HepG2 (cell line): ENCODE results near the gene VPS52. TPM values are rescaled to one million over a fixed set of nuclear protein-coding genes. Genes with fewer than 3 reads are reported as not detected.

Experiments used
- ESRRA ChIP-seq: sonication (generic); formaldehyde crosslinking; IDR thresholded peaks from 2 replicates; pipeline ENCODE4 v1.5.1; 2020; ENCODE audit warnings: mild to moderate bottlenecking, low read depth, missing genetic modification reagents
- HDAC1 ChIP-seq: sonication (generic); formaldehyde crosslinking; IDR thresholded peaks from 2 replicates; pipeline ENCODE4 v1.5.1; 2020; ENCODE audit warnings: mild to moderate bottlenecking, missing genetic modification reagents
- HNRNPK ChIP-seq: fragments of 200-400 bp; formaldehyde crosslinking; IDR thresholded peaks from 2 replicates; pipeline ENCODE4 v1.6.1; 2018; ENCODE audit warnings: low read length, low read depth, moderate library complexity, mild to moderate bottlenecking; ENCODE audit not compliant: poor library complexity, severe bottlenecking
- KDM5B ChIP-seq: sonication (generic); formaldehyde crosslinking; IDR thresholded peaks from 2 replicates; pipeline ENCODE4 v1.4.0; 2020; ENCODE audit warnings: missing genetic modification reagents, mild to moderate bottlenecking, borderline replicate concordance
- MXD4 ChIP-seq: IDR thresholded peaks from 2 replicates; pipeline ENCODE4 v1.6.1; 2016; ENCODE audit warnings: mild to moderate bottlenecking, missing biosample characterization, missing genetic modification reagents
- PCBP1 ChIP-seq: fragments of 200-400 bp; formaldehyde crosslinking; IDR thresholded peaks from 2 replicates; pipeline ENCODE4 v1.6.1; 2017; ENCODE audit warnings: mild to moderate bottlenecking, low read depth, low read length, borderline replicate concordance
- REXO4 ChIP-seq: sonication (generic); formaldehyde crosslinking; IDR thresholded peaks from 2 replicates; pipeline ENCODE4 v1.8.0; 2022; ENCODE audit warnings: missing genetic modification reagents, mild to moderate bottlenecking, borderline replicate concordance
- SIN3A ChIP-seq: IDR thresholded peaks from 2 replicates; pipeline ENCODE4 v1.6.1; 2011; ENCODE audit warnings: low read depth, mild to moderate bottlenecking, control low read depth, low read length, borderline replicate concordance
- SP1 ChIP-seq, 2 experiments: fragments of 450-650 bp in 1 of 2; sonication (generic) in 1 of 2; formaldehyde crosslinking in 1 of 2; IDR thresholded peaks; 2 replicates each; pipeline versions ENCODE4 v1.4.0 to v1.6.1; 2016 to 2020; ENCODE audit warnings: missing genetic modification reagents in 1 of 2
- SP2 ChIP-seq: sonication (generic); formaldehyde crosslinking; IDR thresholded peaks from 2 replicates; pipeline ENCODE4 v1.5.1; 2020; ENCODE audit warnings: mild to moderate bottlenecking, missing genetic modification reagents
- SRSF1 ChIP-seq: fragments of 200-400 bp; formaldehyde crosslinking; optimal IDR thresholded peaks from 2 replicates; pipeline ENCODE3; 2017; ENCODE audit warnings: mild to moderate bottlenecking, low read depth, low read length, moderate library complexity
- TRIM24 ChIP-seq: sonication (generic); formaldehyde crosslinking; IDR thresholded peaks from 2 replicates; pipeline ENCODE4 v1.8.0; 2022; ENCODE audit warnings: mild to moderate bottlenecking, missing genetic modification reagents
- ZEB1 ChIP-seq: IDR thresholded peaks from 2 replicates; pipeline ENCODE4 v1.6.1; 2012; ENCODE audit warnings: mild to moderate bottlenecking, low read depth, inconsistent platforms; ENCODE audit not compliant: insufficient replicate concordance
- ZFY ChIP-seq: sonication (generic); formaldehyde crosslinking; IDR thresholded peaks from 2 replicates; pipeline ENCODE4 v1.4.0; 2020; ENCODE audit warnings: missing genetic modification reagents
- ZNF224 ChIP-seq: sonication (generic); formaldehyde crosslinking; IDR thresholded peaks from 2 replicates; pipeline ENCODE4 v1.5.0; 2020; ENCODE audit warnings: mild to moderate bottlenecking, missing genetic modification reagents
- ZNF652 ChIP-seq: IDR thresholded peaks from 2 replicates; pipeline ENCODE4 v1.6.1; 2016; ENCODE audit warnings: low read depth, borderline replicate concordance
- ZNF709 ChIP-seq: sonication (generic); formaldehyde crosslinking; IDR thresholded peaks from 2 replicates; pipeline ENCODE4 v1.5.0; 2020; ENCODE audit warnings: mild to moderate bottlenecking, missing genetic modification reagents
- ZNF768 ChIP-seq: sonication (generic); formaldehyde crosslinking; IDR thresholded peaks from 2 replicates; pipeline ENCODE4 v1.4.0; 2020; ENCODE audit warnings: missing genetic modification reagents
- ZNF781 ChIP-seq: sonication (generic); formaldehyde crosslinking; IDR thresholded peaks from 2 replicates; pipeline ENCODE4 v1.5.1; 2020; ENCODE audit warnings: borderline replicate concordance, mild to moderate bottlenecking, missing genetic modification reagents; ENCODE audit errors: not compliant biosample characterization
- ZNF891 ChIP-seq: sonication (generic); formaldehyde crosslinking; IDR thresholded peaks from 2 replicates; pipeline ENCODE4 v1.5.0; 2020; ENCODE audit warnings: mild to moderate bottlenecking, missing genetic modification reagents
- polyA plus RNA-seq, 8 experiments: library from polyadenylated mRNA; depleted of rRNA in 3 of 8; stranded (reverse) in 7 of 8; unstranded in 1 of 8; fragments of >200 nt; fragmentation: Illumina TruSeq in 4 of 8; extraction: Trizol in 4 of 8; gene quantifications; 2 replicates each; pipeline versions ENCODE4 v1.2.1 to v1.2.3, GENCODE V29; 2011 to 2016; ENCODE audit warnings: low read depth in 4 of 8, missing spikeins in 1 of 8, mixed read lengths in 1 of 8; ENCODE audit not compliant: insufficient read depth in 1 of 8
- total RNA-seq, 5 experiments: library from RNA; depleted of rRNA; stranded (reverse); fragments of >200 nt; fragmentation: Illumina TruSeq; extraction: Trizol; gene quantifications; 2 replicates each; pipeline ENCODE4 v1.2.3, GENCODE V29; 2016; ENCODE audit warnings: low read depth in 1 of 5
- TF ChIP-seq, protein P1 (sequence below): sonication (generic); formaldehyde crosslinking; IDR thresholded peaks from 2 replicates; pipeline ENCODE4 v1.8.1; 2023; ENCODE audit warnings: mild to moderate bottlenecking, inconsistent platforms, moderate library complexity, missing genetic modification reagents, borderline replicate concordance
- TF ChIP-seq, protein P2 (sequence below), 2 experiments: sonication (generic) in 1 of 2; formaldehyde crosslinking in 1 of 2; IDR thresholded peaks; 2 replicates each; pipeline versions ENCODE4 v1.5.1 to v1.6.1; 2011 to 2020; ENCODE audit warnings: borderline replicate concordance in 1 of 2, low read depth in 1 of 2, low read length in 1 of 2, mild to moderate bottlenecking in 1 of 2, missing genetic modification reagents in 1 of 2, moderate library complexity in 1 of 2
- TF ChIP-seq, protein P3 (sequence below): IDR thresholded peaks from 2 replicates; pipeline ENCODE4 v1.6.1; 2016; ENCODE audit warnings: mild to moderate bottlenecking

Gene VPS52
- total and polyA plus RNA-seq, 2 of the 13 experiments (the other 11 are each of a cell fraction or from before 2014, with no cell fraction given): 48.9 to 85.5 TPM

DNA sequence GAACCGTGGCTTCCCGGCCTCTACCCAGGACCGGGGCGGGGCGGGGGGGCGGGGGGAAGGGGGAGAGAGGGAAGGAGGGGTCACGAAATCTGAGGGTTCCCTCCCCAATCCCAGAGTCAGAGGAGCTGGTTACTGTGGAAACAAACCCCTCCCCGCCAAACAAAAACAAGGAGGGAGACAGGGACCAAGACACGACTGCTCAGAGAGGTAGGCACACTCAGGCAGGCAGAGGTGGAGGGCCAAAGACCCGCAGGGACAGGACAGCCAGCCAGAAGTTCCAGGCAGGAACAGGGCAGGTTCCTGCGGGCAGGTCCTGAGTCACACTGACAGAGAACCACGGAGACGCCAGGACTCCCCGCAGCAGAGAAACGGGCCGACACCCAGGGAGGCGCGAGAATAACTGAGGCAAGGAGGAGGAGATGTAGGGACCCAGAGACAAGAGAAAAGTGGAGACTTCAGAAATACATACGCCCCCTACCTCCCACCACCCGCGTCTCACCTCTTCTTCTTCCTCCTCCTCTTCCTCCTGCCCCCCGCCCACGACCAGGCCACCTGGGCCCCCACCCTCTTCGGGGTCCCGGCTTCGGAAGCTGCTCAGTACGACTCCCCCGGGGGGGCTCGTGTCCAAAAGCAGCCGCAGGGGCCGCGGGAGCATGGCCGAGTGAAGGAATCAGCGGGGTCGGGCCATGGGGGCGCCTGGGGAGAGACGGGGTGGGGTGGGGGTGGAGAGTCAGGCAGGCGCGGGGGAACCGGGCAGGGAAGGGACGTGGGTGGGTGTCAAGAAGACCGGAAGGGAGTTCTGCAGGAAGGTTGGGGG is 26.5 kb upstream of the VPS52 start (continued):
- TF ChIP-seq, protein P1, sequence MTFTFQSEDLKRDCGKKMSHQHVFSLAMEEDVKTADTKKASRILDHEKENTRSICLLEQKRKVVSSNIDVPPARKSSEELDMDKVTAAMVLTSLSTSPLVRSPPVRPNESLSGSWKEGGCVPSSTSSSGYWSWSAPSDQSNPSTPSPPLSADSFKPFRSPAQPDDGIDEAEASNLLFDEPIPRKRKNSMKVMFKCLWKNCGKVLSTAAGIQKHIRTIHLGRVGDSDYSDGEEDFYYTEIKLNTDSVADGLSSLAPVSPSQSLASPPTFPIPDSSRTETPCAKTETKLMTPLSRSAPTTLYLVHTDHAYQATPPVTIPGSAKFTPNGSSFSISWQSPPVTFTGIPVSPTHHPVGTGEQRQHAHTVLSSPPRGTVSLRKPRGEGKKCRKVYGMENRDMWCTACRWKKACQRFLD (CRISPR knock-in tag): no peak
- TF ChIP-seq SP1 (IDR thresholded peaks at IDR 0.05) (no peak), SP1 (CRISPR knock-in tag; IDR thresholded peaks at IDR 0.05) (0 out of 2 replicates have a peak, but pooled peaks have one; percentile 34), HNRNPK (no peak), ZNF652 (CRISPR knock-in tag) (no peak), PCBP1 (no peak), ZNF224 (CRISPR knock-in tag) (no peak), ZNF768 (CRISPR knock-in tag) (peak; percentile 69; the same call in 1 of the 2 replicates), ZNF709 (CRISPR knock-in tag) (no peak), ZEB1 (no peak), SP2 (0 out of 2 replicates have a peak, but pooled peaks have one; percentile 20), KDM5B (no peak), HDAC1 (CRISPR knock-in tag) (peak; percentile 31; the same call in 1 of the 2 replicates), SRSF1 (peak; percentile 8), SIN3A (peak; percentile 80), ZNF891 (no peak), TRIM24 (no peak), MXD4 (CRISPR knock-in tag) (0 out of 2 replicates have a peak, but pooled peaks have one; percentile 24), ESRRA (no peak), REXO4 (CRISPR knock-in tag) (no peak), ZNF781 (peak; percentile 46), ZFY (CRISPR knock-in tag) (peak; percentile 8; the same call in 1 of the 2 replicates)
- TF ChIP-seq, protein P2, sequence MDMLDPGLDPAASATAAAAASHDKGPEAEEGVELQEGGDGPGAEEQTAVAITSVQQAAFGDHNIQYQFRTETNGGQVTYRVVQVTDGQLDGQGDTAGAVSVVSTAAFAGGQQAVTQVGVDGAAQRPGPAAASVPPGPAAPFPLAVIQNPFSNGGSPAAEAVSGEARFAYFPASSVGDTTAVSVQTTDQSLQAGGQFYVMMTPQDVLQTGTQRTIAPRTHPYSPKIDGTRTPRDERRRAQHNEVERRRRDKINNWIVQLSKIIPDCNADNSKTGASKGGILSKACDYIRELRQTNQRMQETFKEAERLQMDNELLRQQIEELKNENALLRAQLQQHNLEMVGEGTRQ (IDR thresholded peaks at IDR 0.05; ENCODE audit: low read depth, low read length): no peak
- TF ChIP-seq, protein P2 (CRISPR knock-in tag; IDR thresholded peaks at IDR 0.05; ENCODE audit: borderline replicate concordance): no peak
- TF ChIP-seq, protein P3, sequence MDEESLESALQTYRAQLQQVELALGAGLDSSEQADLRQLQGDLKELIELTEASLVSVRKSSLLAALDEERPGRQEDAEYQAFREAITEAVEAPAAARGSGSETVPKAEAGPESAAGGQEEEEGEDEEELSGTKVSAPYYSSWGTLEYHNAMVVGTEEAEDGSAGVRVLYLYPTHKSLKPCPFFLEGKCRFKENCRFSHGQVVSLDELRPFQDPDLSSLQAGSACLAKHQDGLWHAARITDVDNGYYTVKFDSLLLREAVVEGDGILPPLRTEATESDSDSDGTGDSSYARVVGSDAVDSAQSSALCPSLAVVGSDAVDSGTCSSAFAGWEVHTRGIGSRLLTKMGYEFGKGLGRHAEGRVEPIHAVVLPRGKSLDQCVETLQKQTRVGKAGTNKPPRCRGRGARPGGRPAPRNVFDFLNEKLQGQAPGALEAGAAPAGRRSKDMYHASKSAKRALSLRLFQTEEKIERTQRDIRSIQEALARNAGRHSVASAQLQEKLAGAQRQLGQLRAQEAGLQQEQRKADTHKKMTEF (CRISPR knock-in tag): no peak
